GM19351 (cell line): Measurements from ENCODE around the gene MRFAP1.

Experiments used
- ATAC-seq: cut with Tn5 transposase; IDR thresholded peaks from one replicate; pipeline ENCODE4 v1.9.1; 2021; ENCODE audit warnings: mild to moderate bottlenecking, moderate library complexity; ENCODE audit not compliant: unreplicated experiment

MRFAP1 gene

DNA sequence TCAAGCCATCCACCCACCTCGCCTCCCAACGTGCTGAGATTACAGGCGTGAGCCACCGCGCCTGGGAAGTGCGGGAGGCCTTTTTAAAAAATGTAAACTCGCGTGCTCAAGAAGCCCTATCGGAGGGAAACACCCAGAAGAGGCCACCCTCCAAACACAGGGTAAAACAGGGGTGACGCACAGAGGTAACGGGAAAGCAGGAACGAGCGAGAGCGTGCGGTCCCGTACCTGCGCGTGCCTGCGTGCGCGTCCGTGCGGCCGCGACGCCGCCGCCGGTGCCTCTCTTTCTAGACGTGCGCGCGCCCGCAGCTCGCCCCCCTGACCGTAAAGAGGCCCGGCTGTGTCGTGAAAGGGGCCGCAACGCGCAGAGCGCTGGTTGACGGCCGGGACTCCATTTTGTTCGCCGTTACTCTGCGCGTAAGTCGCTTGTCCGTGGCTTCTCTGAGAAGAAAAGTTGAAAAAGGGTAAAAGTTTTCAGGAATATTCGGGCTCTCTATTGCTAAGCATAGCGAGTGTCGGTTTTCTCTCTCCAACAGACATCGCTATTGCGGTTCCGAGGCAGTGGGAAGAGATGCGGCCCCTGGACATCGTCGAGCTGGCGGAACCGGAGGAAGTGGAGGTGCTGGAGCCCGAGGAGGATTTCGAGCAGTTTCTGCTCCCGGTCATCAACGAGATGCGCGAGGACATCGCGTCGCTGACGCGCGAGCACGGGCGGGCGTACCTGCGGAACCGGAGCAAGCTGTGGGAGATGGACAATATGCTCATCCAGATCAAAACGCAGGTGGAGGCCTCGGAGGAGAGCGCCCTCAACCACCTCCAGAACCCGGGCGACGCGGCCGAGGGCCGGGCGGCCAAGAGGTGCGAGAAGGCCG lies at the start of gene MRFAP1:
Gene MRFAP1 (plus strand): TSS at position 394 of the 872 bp plus-strand sequence. CDS start 178 bp downstream, at position 572.
- ATAC-seq = peak; percentile 76

- ATAC-seq = peak; percentile 65
Measured at GRCh38 chr4:6591313-6591712, 49.2 kb upstream of the MRFAP1 start.

DNA sequence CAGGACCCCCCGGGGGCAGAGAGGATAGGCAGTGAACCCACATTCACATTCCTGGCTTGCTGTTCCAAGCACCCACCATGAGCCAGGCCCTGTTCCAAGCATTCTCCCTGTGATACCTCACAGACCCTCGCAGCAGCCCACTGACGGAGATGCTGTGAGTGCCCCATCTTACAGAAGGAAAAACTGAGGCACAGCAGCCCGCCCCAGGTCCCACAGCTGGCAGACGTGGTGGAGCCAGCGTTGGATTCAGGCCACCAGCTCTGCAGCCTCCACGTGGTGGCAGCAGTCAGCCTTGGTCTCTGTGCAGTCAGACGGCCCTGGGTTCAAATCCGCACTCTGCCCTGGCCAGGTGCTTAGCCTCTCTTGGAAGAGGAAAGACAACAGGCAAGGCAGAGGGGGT lies 48.7 kb upstream of the MRFAP1 start:
- no peak for ATAC-seq

GRCh38 chr4:6592804-6593563 lies 47.5 kb upstream of the MRFAP1 start:
- no peak for ATAC-seq

- ATAC-seq = no peak
Measured at GRCh38 chr4:6594341-6594740, 46.1 kb upstream of the MRFAP1 start.

DNA sequence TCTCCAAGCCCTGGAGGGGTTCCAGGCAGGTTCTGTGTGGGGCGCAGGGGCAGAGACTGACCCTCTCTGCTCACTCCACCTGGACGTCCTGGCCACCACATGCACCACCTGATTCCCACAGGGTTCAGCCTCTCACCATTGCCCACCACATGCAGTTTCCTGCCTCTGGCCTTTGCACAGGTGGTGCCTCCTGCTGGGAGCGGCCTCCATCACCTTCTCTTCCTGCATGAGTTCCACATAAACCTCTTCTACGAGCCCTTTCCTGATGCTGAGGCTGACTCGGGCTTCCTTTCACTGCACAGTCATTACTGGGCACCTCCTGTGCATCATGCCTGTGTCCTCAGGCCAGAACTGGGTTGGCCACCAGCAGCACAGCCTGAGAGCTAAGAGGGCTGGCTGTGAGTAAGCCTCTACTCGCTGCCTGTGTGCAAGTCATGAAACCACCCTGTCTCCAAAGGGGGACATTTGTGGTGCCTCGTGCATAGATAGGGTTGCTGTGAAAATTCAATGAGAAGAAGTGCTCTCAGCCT lies 45.6 kb upstream of the MRFAP1 start:
- ATAC-seq = no peak

DNA sequence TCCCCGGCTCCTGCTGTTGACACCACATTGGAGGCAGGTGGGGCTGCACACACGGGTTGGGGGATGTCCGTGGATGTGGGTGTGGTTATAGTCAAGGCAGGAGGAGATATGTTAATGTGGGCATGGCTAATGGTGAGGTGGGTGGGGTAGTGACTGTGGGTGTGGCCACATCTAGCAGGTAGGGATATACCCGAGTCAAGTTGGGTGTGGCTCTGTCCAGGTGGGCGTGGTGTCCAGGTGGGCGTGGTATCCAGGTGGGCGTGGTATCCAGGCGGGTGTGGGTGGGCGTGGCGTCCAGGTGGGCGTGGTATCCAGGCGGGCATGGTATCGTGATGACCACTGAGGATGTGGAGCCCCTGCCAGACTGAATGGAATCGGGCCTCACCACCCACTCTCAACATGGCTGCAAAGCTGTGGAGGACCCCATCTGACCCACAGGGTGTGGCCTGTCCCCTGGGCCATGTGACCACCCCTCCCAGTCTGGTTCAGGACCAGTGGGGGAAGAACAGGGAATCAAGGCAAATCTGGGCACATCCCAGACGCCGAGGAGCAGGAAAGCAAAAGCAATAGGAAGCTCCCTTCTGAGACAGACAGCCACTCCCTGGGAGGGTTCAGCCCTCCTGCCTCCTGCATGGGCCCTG lies 44.5 kb upstream of the MRFAP1 start:
- no peak for ATAC-seq

DNA sequence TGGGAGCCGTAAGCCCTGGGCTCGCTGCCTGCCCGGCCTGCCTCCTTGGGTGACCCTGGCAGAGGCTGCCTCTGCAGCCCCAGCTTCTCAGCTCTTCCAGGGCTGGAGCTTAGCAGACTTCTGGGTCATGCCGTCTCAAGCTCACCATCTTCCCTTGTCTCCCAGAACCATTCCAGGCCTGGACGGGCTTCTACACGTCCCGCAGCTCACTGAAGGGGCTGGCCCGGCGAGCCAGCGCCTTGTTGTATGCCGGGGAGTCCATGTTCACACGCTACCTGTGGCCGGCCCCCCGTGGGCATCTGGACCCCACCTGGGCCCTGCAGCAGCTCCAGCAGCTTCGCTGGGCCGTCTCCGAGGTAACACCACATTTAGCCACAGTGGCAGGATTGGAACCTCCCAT lies 43.5 kb upstream of the MRFAP1 start:
- ATAC-seq = no peak

DNA sequence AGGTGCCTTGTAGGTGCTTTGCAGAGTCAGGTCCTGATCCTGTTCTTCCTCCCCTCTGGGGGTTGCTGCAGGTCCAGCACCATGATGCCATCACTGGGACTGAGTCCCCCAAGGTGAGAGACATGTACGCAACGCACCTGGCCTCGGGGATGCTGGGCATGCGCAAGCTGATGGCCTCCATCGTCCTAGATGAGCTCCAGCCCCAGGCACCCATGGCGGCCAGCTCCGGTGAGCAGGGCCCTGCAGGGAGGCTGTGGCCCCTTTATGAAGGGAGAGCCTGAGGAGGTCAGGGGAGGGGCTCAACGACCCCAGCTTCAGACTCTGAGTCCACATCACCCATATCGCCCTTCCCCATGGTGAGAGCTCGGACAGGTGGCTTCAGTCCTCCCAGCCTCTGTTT lies 42.4 kb upstream of the MRFAP1 start:
- ATAC-seq = no peak

DNA sequence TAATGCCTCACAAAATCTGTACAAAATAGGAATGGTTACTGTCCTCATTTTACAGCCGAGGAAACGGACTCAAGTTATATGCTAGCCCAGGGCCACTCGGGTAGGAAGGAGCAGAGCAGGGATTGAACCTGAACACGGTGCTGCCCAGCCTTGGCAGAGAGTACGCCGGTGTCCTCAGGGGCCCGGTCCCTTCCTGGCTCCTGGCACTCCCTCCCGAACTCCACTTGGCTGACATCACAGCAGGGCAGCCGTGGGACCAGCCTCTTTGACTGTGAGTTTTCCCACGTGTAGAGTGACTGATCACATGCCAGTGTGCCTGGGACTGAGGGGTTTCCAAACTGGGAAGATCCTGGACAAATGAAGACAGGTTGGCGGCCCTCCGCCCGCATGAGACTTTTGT lies 41.8 kb upstream of the MRFAP1 start:
- no peak for ATAC-seq

DNA sequence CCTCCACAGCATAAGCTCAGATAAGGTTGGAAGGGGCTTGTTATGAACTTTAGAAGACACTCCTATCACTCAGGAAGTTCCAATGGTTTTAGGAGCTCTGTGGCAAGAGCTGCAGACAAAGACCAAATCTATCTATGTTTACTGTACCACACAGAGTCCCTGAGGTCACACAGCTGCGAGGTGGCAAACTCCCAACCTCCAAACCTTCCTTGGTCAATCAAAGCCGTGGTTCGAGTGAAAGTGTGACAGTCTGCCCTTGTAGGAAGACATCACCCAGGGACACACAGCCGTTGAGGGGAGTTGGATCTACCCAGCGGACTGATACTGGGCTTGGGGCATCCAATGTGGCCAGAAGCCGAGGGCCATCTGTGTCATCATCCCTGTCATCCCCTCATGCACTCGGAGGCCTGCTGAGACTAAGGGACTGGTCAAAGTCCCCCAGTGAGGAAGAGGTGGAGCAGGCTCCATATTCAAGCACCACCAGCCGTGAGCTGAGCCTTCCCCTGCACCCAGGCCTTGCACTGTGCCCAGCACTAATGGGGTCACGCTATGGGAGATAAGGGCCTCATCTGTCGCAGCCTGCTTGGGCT lies 38.7 kb upstream of the MRFAP1 start:
- ATAC-seq = no peak

DNA sequence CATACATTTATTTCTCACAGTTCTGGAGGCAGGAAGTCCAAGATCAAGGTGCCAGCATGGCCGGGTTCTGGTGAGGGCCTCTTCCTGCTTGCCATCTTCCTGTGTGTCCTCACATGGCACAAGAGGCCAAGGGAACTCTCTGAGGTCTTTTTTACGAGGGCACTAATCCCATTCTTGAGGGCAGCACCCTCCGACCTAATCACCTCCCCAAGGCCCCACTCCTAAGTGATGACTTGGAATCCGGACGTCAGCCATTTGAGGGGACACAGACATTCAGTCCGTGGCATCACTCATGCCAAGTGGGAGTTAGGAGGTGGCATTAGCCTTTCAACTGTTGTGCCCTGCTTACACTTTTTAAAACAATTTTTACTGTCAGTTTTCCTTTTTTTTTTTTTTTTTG lies 38.2 kb upstream of the MRFAP1 start:
- no peak for ATAC-seq

DNA sequence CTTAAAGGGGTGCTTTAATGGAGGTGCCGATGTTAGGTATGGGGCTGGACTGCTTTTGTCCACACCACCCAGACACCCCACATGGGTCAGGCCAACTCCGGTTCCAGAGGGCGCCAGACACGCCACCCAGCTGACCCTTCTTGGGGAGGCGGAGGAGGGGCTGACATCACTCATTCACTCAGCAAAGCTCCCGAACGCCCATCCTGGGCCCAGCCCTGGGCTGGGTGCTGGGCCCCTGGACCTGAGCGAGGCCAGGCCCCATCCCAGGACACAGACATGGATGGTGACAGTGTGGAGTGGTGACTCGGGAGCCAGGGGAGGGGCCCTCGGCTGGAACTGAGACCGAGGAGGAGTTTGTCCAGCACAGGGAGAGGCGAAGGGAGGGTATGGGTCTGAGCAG lies 37.4 kb upstream of the MRFAP1 start:
- no peak for ATAC-seq

- no peak for ATAC-seq
Measured at GRCh38 chr4:6605114-6605513, 35.4 kb upstream of the MRFAP1 start.

DNA sequence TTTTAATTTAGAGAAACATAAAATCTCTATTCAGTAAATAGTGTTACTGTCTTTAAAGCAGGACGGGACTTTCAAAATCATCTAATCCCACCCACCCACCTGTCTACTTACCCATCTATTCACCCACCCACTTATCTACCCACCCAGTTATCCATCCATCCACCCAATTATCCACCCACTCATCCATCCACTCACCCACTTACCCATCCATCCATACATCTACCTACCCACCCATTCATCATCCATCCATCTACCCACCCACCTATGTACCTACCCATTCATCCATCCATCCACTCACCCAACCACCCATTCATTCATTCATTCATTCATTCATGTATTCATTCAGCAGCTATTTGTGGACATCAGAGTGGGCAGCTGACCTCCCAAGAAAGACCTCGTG lies 34.9 kb upstream of the MRFAP1 start:
- no peak for ATAC-seq

DNA sequence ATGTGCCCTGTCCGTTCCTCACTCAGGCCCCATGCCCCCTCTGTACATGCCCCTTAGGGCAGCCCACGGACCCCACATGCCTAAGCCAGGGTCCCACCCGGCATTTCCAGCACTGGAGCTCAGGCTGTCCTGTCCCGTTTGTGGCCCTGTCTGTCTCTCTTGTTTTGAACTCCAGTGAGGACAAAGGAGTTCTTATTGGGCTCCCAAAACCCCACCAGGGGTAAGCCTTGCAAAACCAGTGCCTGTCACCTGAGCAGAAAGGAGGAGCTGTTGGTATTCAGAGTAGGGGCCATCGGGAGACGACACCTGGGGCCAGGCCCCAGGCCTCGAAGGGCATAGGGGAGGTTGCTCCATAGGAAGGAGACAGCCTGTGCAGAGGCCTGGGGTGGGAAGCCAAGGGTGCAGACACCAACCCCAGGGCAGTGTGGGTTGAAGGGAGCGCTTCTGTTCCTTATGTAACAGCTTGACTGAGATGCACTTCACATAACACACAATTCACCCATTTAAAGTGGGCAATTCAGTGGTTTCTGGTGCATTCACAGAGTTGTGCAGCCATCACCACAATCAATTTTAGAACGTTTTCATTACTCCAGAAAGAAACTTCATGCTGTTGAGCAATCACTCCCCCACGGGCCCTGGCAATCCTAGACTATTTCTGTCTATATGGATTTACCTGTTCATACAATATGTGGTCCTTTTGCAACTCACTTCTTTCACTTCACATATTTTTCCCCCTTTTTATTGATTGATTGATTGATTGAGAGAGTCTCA lies 33.8 kb upstream of the MRFAP1 start:
- no peak for ATAC-seq

GRCh38 chr4:6607368-6608055 lies 33.0 kb upstream of the MRFAP1 start:
- no peak for ATAC-seq

GRCh38 chr4:6608758-6609414 lies 31.6 kb upstream of the MRFAP1 start:
- ATAC-seq = no peak

DNA sequence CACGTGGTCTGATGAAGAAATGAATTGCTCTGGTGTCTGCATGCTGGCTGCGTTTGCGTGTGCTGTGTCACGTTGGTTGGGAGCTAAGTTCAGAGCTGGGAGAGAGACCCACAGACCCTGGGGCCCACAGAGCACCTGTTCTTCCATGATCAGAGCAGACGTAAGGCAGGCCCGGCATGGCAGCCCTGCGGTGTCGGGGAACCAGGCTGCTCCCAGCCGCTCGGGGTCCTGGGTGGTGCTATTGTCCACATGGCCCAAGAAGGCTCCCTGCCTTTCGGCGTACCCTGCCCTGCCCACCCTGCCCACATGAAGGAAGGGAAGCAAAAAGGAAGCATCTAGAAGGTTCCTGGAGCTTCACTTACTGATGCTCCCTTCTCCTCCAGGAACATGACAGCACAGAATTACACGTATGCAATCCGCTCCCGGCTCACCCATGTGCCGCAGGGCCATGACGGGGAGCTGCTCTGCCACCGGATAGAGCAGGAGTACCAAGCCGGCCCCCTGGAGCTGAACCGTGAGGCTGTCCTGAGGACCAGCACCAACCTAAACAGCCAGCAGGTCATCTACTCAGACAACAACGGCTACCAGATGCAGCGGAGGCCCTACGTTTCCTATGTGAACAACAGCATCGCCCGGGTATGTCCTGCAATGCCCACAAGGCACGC lies 30.9 kb upstream of the MRFAP1 start:
- ATAC-seq = no peak
